GM03348 (cell line): ENCODE measurements around the gene MYH2.

ENCODE experiments used
- DNase-seq: peaks from one replicate; pipeline ENCODE4 v3.0.0; 2012; ENCODE audit warnings: low spot score

MYH2 gene

GRCh38 chr17:10516065-10516464, 33.4 kb downstream of the MYH2 start:
- no peak for DNase-seq

GRCh38 chr17:10513299-10514067, 36.0 kb downstream of the MYH2 start:
- peak; percentile 56 for DNase-seq

GRCh38 chr17:10512856-10513255, 36.6 kb downstream of the MYH2 start:
- no peak for DNase-seq

- no peak for DNase-seq
Observed at GRCh38 chr17:10499950-10500349, 49.5 kb downstream of the MYH2 start.

- DNase-seq: no peak
Observed at GRCh38 chr17:10492004-10492403, 57.5 kb downstream of the MYH2 start.

- DNase-seq: no peak
Observed at GRCh38 chr17:10482252-10482651, 67.2 kb downstream of the MYH2 start.

- no peak for DNase-seq
Observed at GRCh38 chr17:10477701-10478100, 71.8 kb downstream of the MYH2 start.

GRCh38 chr17:10474536-10474935, 74.9 kb downstream of the MYH2 start:
- DNase-seq: no peak

GRCh38 chr17:10471858-10472257, 77.6 kb downstream of the MYH2 start:
- DNase-seq: no peak
